IPS-20b (cell line): ENCODE measurements around the gene DYSF.

Source experiments
- H3K27ac ChIP-seq: one replicate; pipeline ENCODE4 v1.5.1; 2013; ENCODE audit warnings: low read length
- H3K27me3 ChIP-seq: 2 replicates; pipeline ENCODE4 v1.6.1; 2013; ENCODE audit warnings: mild to moderate bottlenecking, low read length, inconsistent platforms; ENCODE audit not compliant: insufficient read depth
- H3K36me3 ChIP-seq: 2 replicates; pipeline ENCODE4 v1.6.1; 2013; ENCODE audit warnings: low read depth, mild to moderate bottlenecking, inconsistent platforms, low read length, moderate library complexity; ENCODE audit not compliant: insufficient read depth
- H3K4me1 ChIP-seq: 2 replicates; pipeline ENCODE4 v1.6.1; 2013; ENCODE audit warnings: mild to moderate bottlenecking, control low read depth, inconsistent platforms, low read length, moderate library complexity; ENCODE audit not compliant: insufficient read depth
- H3K4me3 ChIP-seq: 2 replicates; pipeline ENCODE4 v1.5.1; 2013; ENCODE audit warnings: mild to moderate bottlenecking, low read length, inconsistent platforms
- H3K9ac ChIP-seq: 2 replicates; pipeline ENCODE4 v1.6.1; 2013; ENCODE audit warnings: low read depth, mild to moderate bottlenecking, inconsistent platforms, low read length, moderate library complexity
- H3K9me3 ChIP-seq: 2 replicates; pipeline ENCODE4 v1.6.1; 2013; ENCODE audit warnings: mild to moderate bottlenecking, low read depth, low read length, inconsistent platforms; ENCODE audit not compliant: insufficient read depth

The DYSF gene

GRCh38 chr2:71721669-71722068 is 268.3 kb downstream of the DYSF start:
- Histone ChIP-seq H3K9me3 (peaks cover 9% of the 10 kb centered on the region), H3K9ac (no peak overlapping the region), H3K27me3 (no peaks in the 10 kb centered on the region), H3K4me1 (no peaks in the 10 kb centered on the region), H3K4me3 (no peak overlapping the region), H3K27ac (no peak overlapping the region), H3K36me3 (no peaks in the 10 kb centered on the region)

GRCh38 chr2:71722286-71722685 is 268.9 kb downstream of the DYSF start:
- H3K4me1 ChIP-seq: no peaks in the 10 kb centered on the region
- H3K27me3 ChIP-seq: no peaks in the 10 kb centered on the region
- H3K9me3 ChIP-seq: peaks cover 9% of the 10 kb centered on the region
- no peak overlapping the region for H3K9ac ChIP-seq
- H3K27ac ChIP-seq: no peak overlapping the region
- H3K4me3 ChIP-seq: no peak overlapping the region
- no peaks in the 10 kb centered on the region for H3K36me3 ChIP-seq

- Histone ChIP-seq H3K9ac (no peak overlapping the region), H3K27me3 (no peaks in the 10 kb centered on the region), H3K36me3 (no peaks in the 10 kb centered on the region), H3K4me3 (no peak overlapping the region), H3K27ac (no peak overlapping the region), H3K9me3 (peaks cover 9% of the 10 kb centered on the region), H3K4me1 (no peaks in the 10 kb centered on the region)
These were observed 271.4 kb downstream of the DYSF start for GRCh38 chr2:71724793-71725192.

GRCh38 chr2:71725836-71726235 is 272.5 kb downstream of the DYSF start:
- H3K4me3 ChIP-seq: no peak overlapping the region
- no peaks in the 10 kb centered on the region for H3K4me1 ChIP-seq
- no peaks in the 10 kb centered on the region for H3K36me3 ChIP-seq
- no peak overlapping the region for H3K9ac ChIP-seq
- peaks cover 9% of the 10 kb centered on the region for H3K9me3 ChIP-seq
- no peaks in the 10 kb centered on the region for H3K27me3 ChIP-seq
- H3K27ac ChIP-seq: no peak overlapping the region

GRCh38 chr2:71727562-71727961 is 274.2 kb downstream of the DYSF start:
- no peaks in the 10 kb centered on the region for H3K27me3 ChIP-seq
- no peak overlapping the region for H3K27ac ChIP-seq
- no peaks in the 10 kb centered on the region for H3K36me3 ChIP-seq
- H3K4me1 ChIP-seq: no peaks in the 10 kb centered on the region
- H3K9ac ChIP-seq: no peak overlapping the region
- H3K9me3 ChIP-seq: peaks cover 9% of the 10 kb centered on the region
- no peak overlapping the region for H3K4me3 ChIP-seq

GRCh38 chr2:71728036-71728435 is 274.7 kb downstream of the DYSF start:
- H3K9me3 ChIP-seq: peaks cover 9% of the 10 kb centered on the region
- H3K36me3 ChIP-seq: no peaks in the 10 kb centered on the region
- no peaks in the 10 kb centered on the region for H3K27me3 ChIP-seq
- no peak overlapping the region for H3K9ac ChIP-seq
- H3K4me3 ChIP-seq: no peak overlapping the region
- H3K4me1 ChIP-seq: no peaks in the 10 kb centered on the region
- H3K27ac ChIP-seq: no peak overlapping the region

GRCh38 chr2:71730785-71731383 is 277.5 kb downstream of the DYSF start:
- Histone ChIP-seq H3K36me3 (no peaks in the 10 kb centered on the region), H3K9ac (no peak overlapping the region), H3K27me3 (no peaks in the 10 kb centered on the region), H3K4me3 (no peak overlapping the region), H3K9me3 (no peaks in the 10 kb centered on the region), H3K4me1 (no peaks in the 10 kb centered on the region), H3K27ac (no peak overlapping the region)

- Histone ChIP-seq H3K4me3 (no peak overlapping the region), H3K4me1 (no peaks in the 10 kb centered on the region), H3K27me3 (no peaks in the 10 kb centered on the region), H3K27ac (no peak overlapping the region), H3K9me3 (no peaks in the 10 kb centered on the region), H3K9ac (no peak overlapping the region), H3K36me3 (no peaks in the 10 kb centered on the region)
These were observed 281.3 kb downstream of the DYSF start for GRCh38 chr2:71734620-71735019.

GRCh38 chr2:71735676-71736075 is 282.3 kb downstream of the DYSF start:
- no peak overlapping the region for H3K9ac ChIP-seq
- H3K4me1 ChIP-seq: no peaks in the 10 kb centered on the region
- no peak overlapping the region for H3K4me3 ChIP-seq
- H3K27ac ChIP-seq: no peak overlapping the region
- H3K36me3 ChIP-seq: no peaks in the 10 kb centered on the region
- no peaks in the 10 kb centered on the region for H3K9me3 ChIP-seq
- H3K27me3 ChIP-seq: no peaks in the 10 kb centered on the region
